Measurements from ENCODE around the gene IGSF6.

DNA sequence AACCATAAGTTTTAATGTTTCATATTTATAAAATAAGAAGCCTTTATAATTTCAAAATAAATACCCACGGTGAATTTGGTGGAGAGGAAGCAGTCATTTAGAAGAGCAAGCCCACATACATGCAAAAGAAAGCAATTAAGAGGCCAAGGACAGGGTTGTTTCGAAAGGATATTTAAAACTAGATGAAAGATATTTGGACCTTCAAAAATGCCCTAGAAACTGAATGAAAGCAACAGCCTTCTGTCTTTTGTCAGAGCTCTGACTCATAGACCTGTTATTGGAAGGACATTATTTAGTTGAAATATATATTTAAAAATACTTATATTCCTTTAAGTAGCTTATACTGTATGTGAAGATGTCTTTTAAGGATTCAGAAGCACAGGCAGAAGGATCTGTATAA, 61.6 kb downstream of the IGSF6 start:
- TF ChIP-seq, protein P1, sequence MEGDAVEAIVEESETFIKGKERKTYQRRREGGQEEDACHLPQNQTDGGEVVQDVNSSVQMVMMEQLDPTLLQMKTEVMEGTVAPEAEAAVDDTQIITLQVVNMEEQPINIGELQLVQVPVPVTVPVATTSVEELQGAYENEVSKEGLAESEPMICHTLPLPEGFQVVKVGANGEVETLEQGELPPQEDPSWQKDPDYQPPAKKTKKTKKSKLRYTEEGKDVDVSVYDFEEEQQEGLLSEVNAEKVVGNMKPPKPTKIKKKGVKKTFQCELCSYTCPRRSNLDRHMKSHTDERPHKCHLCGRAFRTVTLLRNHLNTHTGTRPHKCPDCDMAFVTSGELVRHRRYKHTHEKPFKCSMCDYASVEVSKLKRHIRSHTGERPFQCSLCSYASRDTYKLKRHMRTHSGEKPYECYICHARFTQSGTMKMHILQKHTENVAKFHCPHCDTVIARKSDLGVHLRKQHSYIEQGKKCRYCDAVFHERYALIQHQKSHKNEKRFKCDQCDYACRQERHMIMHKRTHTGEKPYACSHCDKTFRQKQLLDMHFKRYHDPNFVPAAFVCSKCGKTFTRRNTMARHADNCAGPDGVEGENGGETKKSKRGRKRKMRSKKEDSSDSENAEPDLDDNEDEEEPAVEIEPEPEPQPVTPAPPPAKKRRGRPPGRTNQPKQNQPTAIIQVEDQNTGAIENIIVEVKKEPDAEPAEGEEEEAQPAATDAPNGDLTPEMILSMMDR (IDR thresholded peaks at IDR 0.05) = no peak
- TF ChIP-seq POLR2A (IDR thresholded peaks at IDR 0.05) = no peak

Measured in Peyer's patch (tissue), 4 donors.